GM04503 (cell line): ENCODE data around the gene APBA1.

ENCODE experiments used
- DNase-seq: peaks from one replicate; pipeline ENCODE4 v3.0.0-alpha.2; 2012; ENCODE audit warnings: low read depth

APBA1 gene

DNA sequence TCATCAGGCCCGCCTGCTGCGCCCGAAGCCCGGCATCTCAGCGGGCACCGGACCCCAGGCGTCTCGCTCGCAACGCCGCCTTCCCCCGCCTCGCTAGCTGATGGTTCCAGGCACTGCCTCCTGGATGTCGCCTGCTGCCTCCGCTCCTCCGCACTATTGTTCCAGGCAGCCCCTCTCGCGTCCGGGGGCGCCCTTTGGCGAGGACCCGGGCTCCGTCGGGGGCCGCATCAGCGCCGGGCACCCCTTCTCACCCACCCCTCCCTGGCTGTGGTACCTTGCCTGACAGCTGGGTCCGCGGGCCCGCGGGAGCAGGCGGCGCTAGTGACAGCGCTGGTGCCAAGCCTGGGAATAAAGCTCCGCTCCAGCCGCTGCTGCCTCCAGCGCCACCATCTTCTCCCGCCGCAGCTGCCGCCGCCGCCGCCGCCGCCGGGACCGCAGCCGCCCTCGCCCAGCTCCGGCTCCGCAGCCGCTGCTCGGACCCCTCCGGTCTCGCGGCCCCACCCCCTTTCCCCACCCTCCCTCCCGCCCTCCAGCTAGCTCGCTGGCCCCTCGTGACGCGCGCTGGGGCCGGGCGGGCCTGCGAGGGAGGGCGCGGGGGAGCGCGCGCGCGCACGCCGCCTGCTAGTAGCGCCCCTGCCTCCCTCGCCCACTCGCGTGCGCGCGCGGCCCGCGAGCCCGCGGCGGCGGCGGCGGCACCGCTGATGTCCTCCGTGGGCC, at the start of gene APBA1:
Gene APBA1, minus strand, starts transcription at position 493 of the 717 bp plus-strand sequence.
- DNase-seq, result no peak

DNA sequence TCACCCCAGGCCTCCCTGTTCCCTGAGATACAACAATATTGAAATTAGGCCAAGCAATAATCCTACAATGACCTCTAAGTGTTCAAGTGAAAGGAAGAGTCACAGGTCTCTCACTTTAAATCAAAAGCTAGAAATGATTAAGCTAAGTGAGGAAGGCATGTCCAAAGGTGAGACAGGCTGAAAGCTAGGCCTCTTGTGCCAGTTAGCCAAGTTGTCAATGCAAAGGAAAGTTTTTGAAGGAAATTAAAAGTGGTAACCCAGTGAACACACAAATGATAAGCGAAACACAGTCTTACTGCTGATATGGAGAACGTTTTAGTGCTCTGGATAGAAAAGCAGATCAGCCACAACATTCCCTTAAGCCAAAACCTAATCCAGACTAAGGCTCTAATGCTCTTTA, 47.8 kb upstream of the APBA1 start:
- no peak for DNase-seq

DNA sequence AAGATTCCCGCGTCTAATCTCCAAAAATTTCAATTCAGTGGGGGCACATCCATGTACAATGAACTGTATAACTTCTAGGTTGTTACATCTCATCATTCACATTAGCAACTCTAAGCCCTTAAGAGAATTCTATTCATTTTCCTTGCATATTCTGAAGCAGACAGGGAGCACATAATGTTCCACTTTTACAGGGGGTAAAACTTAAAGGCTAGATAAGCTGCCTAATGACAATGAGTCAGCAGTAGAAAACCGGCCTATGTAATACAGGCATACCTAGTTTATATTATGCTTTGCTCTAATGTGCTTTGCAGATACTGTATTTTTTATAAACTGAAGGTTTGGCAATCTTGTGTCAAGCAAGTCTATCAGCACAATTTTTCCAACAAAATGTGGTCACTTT, 47.2 kb upstream of the APBA1 start:
- no peak for DNase-seq

DNA sequence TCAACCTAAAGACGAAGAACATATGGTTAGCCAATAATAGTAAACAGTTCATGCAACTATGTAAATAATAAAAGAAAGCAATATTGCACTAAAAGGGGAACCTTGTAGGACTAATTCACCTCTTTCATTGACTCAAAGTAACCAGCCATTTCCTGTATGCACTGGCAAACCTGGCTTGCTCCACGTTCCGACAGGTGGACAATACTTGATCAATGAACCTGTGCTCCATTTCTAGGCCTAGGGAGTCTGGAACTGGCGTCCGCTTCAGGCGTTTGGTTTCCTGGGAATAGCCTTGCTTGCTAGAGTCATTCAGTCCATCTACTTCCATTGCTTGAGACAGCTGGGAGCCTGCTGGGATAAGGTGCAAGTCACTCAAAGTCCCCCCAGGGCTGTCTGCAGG, 46.0 kb upstream of the APBA1 start:
- DNase-seq, result no peak

DNA sequence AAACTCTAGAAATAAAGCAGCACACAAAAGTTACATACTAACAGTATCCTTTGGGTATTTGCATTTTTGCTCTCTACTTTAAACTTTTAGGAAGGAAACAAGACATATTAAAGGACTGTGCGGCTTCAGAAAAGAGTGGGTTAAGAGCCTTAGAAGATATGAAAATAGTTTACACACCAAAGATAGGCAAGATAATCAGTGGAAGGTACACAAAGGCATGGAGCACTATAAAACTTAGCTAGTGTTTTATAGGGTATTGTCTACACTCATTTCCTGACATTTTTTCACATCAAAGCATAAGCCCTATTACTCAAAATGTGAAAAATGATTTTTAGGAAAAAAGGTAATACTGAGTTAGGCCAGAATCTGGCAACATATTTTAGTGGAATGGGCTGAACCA, 43.7 kb upstream of the APBA1 start:
- DNase-seq, result no peak

DNA sequence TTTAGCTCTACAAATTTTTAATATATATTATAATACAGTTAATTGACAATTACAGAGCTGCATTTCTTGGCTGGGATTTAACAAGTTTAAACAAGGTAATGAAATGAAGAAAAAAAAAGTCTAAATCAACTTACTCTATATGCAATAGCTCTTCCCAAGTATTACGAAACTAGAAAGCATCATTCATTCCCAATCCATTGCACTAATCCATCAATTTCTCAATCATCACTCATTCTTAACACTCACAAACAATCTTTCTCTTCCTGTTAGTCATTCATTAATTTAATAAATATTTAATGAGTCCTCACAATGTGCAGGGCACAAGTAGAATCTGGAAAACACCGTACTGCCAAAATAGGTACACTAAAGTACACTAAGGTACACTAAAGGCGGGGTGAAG, 42.9 kb upstream of the APBA1 start:
- no peak for DNase-seq

DNA sequence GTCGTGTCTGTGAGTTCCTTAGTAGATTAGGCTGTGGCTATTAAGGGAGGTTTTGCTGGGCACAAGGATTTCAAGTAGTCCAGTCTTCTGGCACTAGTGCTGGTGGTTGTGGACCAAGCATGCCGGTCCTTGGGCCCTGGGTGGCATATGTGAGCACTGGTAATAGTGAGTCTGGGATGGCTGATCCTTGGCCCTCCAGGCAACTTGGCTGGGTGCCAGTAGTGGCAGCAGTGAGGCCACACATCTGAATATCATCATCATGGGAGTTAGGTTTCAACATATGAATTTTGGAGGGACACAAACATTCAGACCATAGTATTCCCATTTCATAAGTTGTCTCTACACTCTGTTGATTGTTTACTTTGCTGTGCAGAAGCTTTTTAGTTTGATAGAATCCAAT, 25.3 kb upstream of the APBA1 start:
- no peak for DNase-seq

DNA sequence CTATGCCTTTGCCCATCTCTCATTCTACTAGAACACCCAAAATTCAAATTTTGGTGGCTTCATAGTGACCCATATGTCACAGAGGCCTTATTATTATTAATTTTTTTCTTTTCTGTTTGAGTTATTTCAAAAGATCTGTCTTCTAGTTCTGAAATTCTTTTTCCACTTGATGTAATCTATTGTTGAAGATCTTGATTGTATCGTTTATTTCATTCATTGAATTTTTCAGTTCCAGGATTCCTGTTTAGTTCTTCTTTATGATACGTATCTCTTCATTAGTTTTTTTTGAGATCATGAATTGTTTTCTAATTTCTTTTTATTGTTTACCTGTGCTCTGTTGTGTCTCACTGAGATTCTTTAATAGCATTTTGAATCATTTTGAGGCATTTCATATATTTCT, 24.6 kb upstream of the APBA1 start:
- DNase-seq, result no peak

DNA sequence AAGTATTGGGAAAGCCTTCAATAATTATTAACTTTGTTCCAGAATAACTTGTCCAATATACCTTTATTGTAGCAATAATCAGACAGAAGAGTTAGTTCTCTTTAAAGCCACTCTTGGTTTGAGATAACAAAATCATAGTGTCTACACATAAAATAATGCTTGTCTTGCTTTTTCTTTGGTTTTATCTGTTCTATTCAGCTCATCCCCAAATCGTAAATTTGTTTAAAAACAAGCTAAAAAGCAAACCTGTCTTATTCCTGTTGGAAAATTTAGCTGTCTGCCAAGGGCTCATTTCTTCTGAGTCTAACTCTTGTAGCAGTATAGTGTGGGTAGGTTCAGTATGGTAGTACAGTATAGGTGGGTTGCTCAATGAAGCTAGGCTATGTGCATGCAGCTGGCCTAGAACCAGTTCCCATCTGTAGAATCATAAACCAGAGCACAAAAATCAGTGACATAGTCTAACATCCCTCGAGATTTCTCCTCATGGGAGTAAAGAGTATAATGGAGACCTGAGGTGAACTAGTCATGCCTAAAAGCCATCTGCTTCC, 17.9 kb upstream of the APBA1 start:
- no peak for DNase-seq

DNA sequence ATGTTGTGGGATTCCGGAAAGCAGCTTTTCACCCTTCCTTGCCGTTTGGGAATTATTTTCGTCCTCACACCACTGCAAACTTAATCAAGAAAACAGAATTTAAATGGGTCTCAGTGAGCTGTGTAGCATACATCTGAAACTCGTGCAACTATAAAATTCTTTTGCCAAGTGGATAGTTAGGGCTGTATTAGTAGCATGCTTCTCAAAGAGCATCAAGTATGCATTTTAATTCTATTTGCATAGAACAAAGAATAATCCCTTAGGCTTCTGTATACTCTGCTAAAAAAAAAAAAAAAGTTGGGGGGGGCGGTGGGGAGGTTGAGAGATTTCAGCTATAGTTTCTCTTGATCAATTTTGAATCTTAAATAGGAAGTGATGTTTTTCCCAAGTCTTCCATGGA, 11.8 kb upstream of the APBA1 start:
- DNase-seq, result no peak

DNA sequence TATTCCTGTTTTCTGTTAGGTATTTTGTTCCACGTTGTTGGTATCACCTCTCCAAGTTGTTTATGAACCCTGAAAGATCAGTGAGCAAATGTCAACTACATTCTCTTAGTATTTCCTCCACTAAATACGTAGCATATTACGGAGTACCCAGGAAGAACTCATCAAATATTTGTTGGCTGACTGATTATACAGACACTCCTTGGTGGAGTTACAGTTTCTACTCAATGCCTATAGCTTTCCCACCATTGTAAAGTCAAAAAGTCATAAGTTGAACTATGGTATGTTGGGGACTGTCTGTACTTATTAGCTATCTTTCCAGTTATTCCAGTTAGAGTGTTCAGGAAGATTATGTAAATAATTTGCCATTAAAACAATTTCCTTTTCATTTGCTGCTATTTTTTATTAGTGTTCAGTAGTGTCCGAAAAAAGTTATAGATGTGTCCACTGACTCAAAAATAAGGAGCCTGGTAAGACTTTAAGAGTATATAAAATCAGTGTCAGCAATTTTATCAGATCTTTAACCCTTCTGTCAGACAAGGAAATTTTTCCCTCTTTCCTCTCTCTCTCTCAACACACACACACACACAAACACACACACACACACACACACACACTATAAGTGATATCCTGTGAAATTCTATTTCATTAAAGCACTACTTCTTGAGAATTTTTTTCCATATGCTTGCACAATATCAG, 6.8 kb upstream of the APBA1 start:
- DNase-seq, result no peak

DNA sequence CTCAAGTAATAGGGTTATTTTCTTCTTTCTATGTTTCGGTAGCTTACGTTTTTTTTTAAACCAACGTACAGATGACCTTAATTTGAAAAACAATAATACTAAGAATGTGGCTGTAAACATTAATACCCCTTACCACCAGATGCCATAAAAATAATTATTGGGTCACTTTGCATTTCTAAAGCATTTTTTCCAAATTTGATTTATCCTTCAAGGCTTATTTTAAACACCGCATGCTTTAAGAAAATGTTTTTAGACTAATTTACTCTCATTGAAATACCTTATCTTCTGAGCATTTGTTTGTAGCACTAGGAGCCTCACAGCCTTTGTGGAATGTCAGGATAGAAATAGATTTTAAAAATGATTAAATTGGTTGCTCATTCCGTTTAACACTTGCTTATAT, 5.8 kb upstream of the APBA1 start:
- DNase-seq, result no peak

DNA sequence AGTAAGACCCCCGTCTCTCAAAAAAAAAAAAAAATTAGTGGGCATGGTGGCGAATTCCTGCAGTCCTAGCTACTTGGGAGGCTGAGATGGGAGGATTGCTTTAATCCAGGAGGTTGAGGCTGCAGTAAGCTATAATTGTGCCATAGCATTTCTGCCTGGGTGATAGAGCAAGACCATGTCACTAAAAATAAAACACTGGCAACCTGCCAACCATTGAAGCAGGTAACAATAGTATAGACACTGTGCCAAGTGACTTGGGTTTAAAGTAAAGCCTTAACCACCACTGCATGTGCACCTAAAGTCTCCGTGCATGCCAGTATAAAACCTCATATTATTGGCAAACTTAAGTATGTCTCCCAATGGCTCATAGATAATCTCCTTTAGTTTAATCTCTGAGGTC, 3.4 kb upstream of the APBA1 start:
- DNase-seq, result no peak

DNA sequence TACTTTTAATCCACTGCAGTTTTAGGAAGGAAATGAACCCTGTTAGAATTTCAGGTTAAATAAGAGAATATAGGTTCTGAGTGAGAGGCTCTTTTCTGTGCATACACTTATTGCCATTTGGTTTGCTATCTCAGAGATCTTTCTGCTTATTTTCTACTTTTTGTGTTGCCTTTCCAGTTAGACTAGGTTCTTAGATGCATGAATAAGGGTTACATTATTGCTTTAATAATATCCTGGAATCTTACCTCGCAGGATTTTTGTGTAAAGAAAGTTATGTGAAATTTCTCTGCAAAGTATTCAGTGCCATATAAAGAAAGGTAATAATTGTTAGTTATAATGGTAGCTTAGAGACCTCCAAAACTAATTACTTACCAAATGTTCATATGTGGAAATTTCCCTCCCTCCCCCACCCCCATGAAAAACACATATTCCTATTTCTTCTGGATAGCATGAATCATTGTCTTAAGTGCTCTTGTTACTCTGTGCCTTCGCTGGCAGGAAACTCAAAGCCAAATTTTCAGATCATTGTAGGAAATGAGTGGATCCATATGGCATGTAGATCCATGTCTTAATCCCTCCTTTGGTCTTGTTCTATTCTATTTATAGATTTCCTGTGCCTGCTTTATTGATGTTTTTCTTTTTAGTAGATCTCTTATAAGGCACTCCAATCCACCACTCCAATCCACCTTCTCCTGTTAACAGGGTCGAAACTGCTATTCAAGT, 2.7 kb upstream of the APBA1 start:
- DNase-seq, result peak; percentile 59

DNA sequence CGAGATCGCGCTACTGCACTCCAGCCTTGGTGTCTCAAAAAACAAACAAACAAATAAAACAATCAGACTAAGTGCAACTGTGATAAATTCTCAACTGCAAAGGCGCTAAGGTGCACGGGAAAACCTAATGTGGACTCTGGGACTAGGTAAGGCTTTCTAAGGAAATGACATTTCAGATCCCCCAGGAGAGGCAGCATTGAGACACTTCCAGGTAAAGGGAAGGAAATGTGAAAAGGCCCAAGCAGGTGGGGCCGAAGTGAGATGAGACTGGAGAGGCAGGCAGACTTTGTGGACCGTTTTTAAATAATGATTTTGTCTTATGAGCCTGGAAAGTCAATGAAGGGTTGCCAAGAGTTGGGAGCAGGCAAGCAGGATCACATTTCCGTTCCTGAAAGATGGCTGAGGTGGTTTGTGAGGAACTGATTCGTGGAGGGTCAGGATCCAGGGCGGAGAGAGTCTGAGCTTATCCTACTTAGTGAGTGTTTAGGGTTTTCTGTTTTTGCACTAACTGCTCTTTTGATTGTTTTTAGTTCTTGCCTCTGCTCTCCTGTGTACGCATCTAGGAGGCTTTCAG, 2.0 kb upstream of the APBA1 start:
- DNase-seq, result no peak

DNA sequence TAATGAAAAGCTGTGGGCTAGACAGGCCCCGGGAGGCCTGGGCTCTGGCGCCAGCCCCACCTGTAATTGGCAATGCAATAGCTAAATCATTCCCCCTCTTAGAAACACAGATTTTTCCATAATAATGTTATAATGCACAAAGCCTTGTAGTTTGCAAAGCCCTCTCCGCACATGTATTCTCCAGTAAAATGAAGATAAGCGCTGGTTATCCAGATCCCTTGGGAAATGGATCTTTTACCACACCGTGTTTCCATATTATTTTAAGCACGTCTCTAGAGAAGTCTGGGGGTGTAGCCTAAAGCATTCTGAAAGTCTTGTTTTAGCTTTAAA, 1.1 kb upstream of the APBA1 start:
- DNase-seq, result no peak

DNA sequence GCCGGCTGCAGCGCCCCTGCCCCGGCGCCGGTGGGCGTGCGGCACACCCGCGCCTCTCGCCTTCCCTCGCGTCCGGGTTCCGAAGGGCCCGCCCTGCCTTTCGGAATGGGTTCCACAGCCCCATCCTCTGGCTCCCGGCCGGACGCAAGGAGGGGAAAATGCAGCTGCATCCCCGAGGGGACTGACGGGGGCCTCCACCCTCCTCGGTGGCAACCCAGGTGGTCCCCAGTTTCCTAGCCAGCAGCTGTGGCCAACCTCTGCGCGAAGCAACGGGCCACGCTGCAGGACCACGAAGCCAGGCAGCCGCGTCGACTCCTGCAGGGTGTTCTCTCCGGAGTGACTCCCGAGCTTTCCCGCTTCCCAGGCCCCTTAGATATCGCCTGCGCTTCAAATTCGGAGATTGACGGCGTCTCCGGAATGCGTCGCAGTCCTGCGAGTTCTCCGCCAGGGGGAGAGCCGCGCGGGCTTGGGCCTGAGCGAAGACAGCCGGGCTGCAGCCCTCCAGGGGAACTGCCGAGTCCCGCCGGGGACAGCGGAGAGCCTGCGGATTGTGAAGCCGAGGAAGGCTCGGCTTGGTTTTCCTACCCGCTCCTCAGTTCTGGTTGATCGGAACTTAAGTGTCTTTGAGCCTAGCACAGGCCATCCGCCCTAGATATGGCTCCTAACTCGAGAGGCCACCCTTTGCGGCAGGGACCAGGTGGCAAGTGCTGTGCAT, 582 bp upstream of the APBA1 start:
- DNase-seq, result peak; percentile 34

DNA sequence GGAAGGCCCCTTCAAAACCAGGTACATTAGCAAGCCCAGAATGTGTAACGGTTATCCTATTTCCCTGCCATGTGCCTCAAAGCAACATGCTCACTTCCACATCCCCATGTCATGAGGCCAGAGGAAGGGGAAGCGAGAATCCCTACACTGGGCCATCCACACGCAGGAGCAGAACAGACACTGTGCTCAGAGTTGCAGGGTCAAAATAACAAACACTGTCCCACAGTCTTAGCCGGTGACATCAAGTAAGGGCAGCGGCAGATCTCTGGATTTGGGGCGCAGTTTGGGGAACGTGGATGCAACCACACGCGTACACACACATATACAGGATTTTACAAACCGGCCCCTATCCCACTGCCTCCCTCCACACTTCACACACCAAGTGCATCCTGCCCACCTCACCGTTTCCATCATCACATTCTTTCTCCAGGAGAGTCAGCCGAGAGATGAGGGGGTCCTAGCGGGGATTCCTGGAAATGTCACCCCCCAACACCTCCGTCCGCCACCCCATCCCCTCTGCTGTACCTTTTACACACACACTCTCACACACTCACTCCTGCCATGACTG, 776 bp downstream of the APBA1 start:
- DNase-seq, result no peak

DNA sequence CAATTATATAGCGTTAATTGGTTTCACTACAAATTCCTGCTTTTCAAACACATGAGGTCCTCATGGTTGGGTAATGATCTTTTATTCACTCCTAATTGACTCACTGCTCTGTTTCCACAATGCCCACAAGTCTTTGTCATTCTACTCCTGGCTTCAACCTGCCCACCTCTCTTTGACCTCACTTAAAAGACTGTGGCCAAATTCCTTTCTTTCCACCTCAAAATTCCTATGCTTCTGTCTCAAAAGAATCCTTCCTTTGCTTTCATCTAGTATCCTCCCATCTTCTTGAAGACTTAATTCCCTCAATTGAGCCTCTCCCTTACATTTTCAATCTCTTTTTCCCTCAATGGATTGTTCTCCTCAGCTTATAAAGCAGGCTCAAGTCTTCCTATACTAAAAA, 4.9 kb downstream of the APBA1 start:
- no peak for DNase-seq

DNA sequence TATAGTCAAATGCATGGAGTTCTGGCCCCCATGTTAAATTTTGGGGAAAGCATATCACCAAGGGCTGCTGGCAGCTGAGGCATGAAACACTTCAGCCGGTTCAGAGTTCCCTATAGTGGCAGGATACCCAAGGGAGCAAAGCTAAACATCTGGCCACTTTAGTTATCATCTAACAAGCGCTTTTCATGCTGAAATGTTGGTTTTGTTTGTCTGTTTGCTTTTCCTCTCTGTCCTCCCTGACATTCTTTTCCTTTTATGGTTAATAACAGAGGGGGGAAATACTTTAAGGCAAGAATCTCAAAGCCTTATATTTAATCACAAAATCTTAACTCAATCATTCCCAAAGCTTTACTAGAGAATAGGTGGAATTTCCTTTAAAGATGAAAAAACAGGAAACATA, 11.9 kb downstream of the APBA1 start:
- no peak for DNase-seq

DNA sequence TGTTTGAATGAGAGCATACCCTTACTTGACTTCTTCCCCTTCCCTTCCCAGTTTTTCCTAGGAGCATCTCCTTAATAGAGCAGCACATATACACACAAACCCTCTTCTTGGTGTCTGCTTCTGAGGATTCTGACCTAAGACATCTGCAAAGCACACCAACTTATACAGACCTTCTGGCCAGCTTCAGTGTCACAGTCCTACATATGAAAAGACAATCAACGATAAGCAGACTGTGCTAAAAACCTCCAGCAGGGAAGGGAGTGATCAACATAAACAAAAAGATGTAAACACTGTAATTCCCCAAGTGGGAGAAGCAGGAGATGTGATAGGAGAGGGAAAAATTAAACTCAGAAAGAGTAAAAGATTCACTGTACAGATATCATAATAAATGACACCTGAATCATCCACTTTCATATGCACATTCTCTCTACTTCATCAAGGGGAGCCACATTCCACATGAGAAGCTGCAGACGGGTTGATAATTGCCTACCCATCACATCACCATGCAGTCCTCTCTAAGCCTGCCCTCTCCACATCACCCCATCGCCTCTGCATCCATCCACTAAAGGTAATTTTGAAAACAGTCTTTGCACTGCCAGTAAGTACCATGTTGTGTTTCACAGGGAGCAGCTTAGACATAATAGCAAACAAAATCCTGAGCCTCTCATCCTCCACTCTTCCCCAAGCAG, 13.0 kb downstream of the APBA1 start:
- DNase-seq, result no peak
